HG03469 (cell line): Measurements from ENCODE around the gene OR2A5.
A peak's percentile ranks its signal among the peaks of the same experiment; 100 is the strongest.
"Not testable (repeated sequence)": the region's sequence is repeated elsewhere in the genome, so short reads cannot be mapped to it uniquely, and the experiment has no call there.

Source experiments
- ATAC-seq: cut with Tn5 transposase; IDR thresholded peaks from one replicate; pipeline ENCODE4 v1.9.1; 2021; ENCODE audit warnings: mild to moderate bottlenecking, moderate library complexity, moderate number of reproducible peaks; ENCODE audit not compliant: unreplicated experiment

OR2A5 gene

GRCh38 chr7:144048648-144049047, at the start of gene OR2A5:
Gene OR2A5 (plus strand): TSS chr7:144048948. CDS start chr7:144050402, 1,454 bp downstream.
- ATAC-seq = no peak

- no peak for ATAC-seq
Observed at GRCh38 chr7:144000020-144000419, 48.7 kb upstream of the OR2A5 start, which contains the start of gene OR6B1. Gene OR6B1 (plus strand): TSS chr7:144000320. CDS start chr7:144003997, 3,677 bp downstream.

- no peak for ATAC-seq
Observed at GRCh38 chr7:144001543-144001942, 47.2 kb upstream of the OR2A5 start.

- no peak for ATAC-seq
Observed at GRCh38 chr7:144004703-144005102, 44.0 kb upstream of the OR2A5 start.

GRCh38 chr7:144006029-144006691, 42.6 kb upstream of the OR2A5 start:
- no peak for ATAC-seq

GRCh38 chr7:144006692-144007042, 42.1 kb upstream of the OR2A5 start:
- ATAC-seq = no peak

GRCh38 chr7:144009361-144009760, 39.4 kb upstream of the OR2A5 start:
- ATAC-seq = no peak

GRCh38 chr7:144010061-144010460, 38.7 kb upstream of the OR2A5 start:
- not testable (repeated sequence) for ATAC-seq

- ATAC-seq = not testable (repeated sequence)
Observed at GRCh38 chr7:144010821-144011220, 37.9 kb upstream of the OR2A5 start.

- no peak for ATAC-seq
Observed at GRCh38 chr7:144011458-144012230, 37.1 kb upstream of the OR2A5 start.

GRCh38 chr7:144018065-144018464, 30.7 kb upstream of the OR2A5 start:
- no peak for ATAC-seq

- ATAC-seq = no peak
Observed at GRCh38 chr7:144019457-144019856, 29.3 kb upstream of the OR2A5 start.

- no peak for ATAC-seq
Observed at GRCh38 chr7:144020340-144020739, 28.4 kb upstream of the OR2A5 start.

GRCh38 chr7:144022169-144022568, 26.6 kb upstream of the OR2A5 start:
- ATAC-seq = no peak

- ATAC-seq = no peak
Observed at GRCh38 chr7:144023171-144023827, 25.4 kb upstream of the OR2A5 start.

GRCh38 chr7:144024213-144024612, 24.5 kb upstream of the OR2A5 start:
- no peak for ATAC-seq

GRCh38 chr7:144026203-144026883, 22.4 kb upstream of the OR2A5 start:
- ATAC-seq = no peak

- ATAC-seq = no peak
Observed at GRCh38 chr7:144027070-144027469, 21.7 kb upstream of the OR2A5 start.

GRCh38 chr7:144027974-144028373, 20.8 kb upstream of the OR2A5 start:
- ATAC-seq = peak; percentile 39

GRCh38 chr7:144028547-144028946, 20.2 kb upstream of the OR2A5 start:
- ATAC-seq = no peak

GRCh38 chr7:144032516-144032915, 16.2 kb upstream of the OR2A5 start:
- no peak for ATAC-seq
